ENCODE measurements around the gene PLAAT5. TPM values are rescaled to one million over a fixed set of nuclear protein-coding genes. Genes with fewer than 3 reads are reported as not detected.

The PLAAT5 gene
- total and polyA plus RNA-seq, 2 donors (not counting 3 experiments of a cell fraction or from before 2014, with no cell fraction given), result not detected

GRCh38 chr11:63511048-63511748 lies 20.2 kb upstream of the PLAAT5 start:
- no peaks in the 10 kb centered on the region for H3K4me1 ChIP-seq (ENCODE audit: control insufficient read depth, extremely low read depth, insufficient read depth, low read length)
- ChIA-PET CTCF (interaction anchor here (1.2 kb wide), 1 partner anchor 32 kb away, joined by 3 read pairs; no protein-coding TSS in a partner anchor), POLR2A (no interaction called here)
- H3K4me2 ChIP-seq (ENCODE audit: insufficient read depth, low read length), result no peak overlapping the region
- H3K27ac ChIP-seq (ENCODE audit: insufficient read depth, low read depth, low read length), result no peak overlapping the region
- no peak for TF ChIP-seq EZH2 (IDR thresholded peaks at IDR 0.05; ENCODE audit: borderline replicate concordance, low read depth, low read length, severe bottlenecking)
- no peak for TF ChIP-seq MYC (IDR thresholded peaks at IDR 0.05; ENCODE audit: low read depth, low read length)
- TF ChIP-seq POLR2A (IDR thresholded peaks at IDR 0.05; ENCODE audit: low read depth, low read length), result no peak
- no peak for TF ChIP-seq CTCF (IDR thresholded peaks at IDR 0.05; ENCODE audit: extremely low read depth in 1 of 2, insufficient read depth in 1 of 2, low read depth in 1 of 2, low read length in 2 of 2)
- no peak for TF ChIP-seq FOS (IDR thresholded peaks at IDR 0.05; ENCODE audit: borderline replicate concordance, insufficient read depth, low read length)
- no peak for TF ChIP-seq JUN (IDR thresholded peaks at IDR 0.05; ENCODE audit: borderline replicate concordance, insufficient read depth, insufficient read length, low read depth)
- TF ChIP-seq, protein P1, sequence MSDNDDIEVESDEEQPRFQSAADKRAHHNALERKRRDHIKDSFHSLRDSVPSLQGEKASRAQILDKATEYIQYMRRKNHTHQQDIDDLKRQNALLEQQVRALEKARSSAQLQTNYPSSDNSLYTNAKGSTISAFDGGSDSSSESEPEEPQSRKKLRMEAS (IDR thresholded peaks at IDR 0.05; ENCODE audit: insufficient read depth, insufficient read length), result no peak
- TF ChIP-seq POLR2AphosphoS5 (IDR thresholded peaks at IDR 0.05; ENCODE audit: insufficient read depth, low read depth, low read length), result no peak
- TF ChIP-seq GATA2 (IDR thresholded peaks at IDR 0.05; ENCODE audit: insufficient read depth, insufficient read length, low read depth, low read length), result no peak
- no peaks in the 10 kb centered on the region for H3K79me2 ChIP-seq (ENCODE audit: control insufficient read depth, insufficient read depth, low read length)
- intact Hi-C loops (cut with micrococcal nuclease) (no loop called here), dilution Hi-C loops (cut with MboI; ENCODE audit: extremely low pct_ligation_motif_present, low sequenced_read_pairs) (no loop called here)
- no peaks in the 10 kb centered on the region for H4K20me1 ChIP-seq (replicated peaks; ENCODE audit: control insufficient read depth, extremely low read depth, insufficient read depth, low read length)
- no peaks in the 10 kb centered on the region for H3K9me1 ChIP-seq (replicated peaks; ENCODE audit: control insufficient read depth, extremely low read depth, insufficient read depth, low read length)
- no peak overlapping the region for H3K4me3 ChIP-seq (replicated peaks in 1 of 3; ENCODE audit: insufficient read depth in 1 of 3, low read depth in 1 of 3, low read length in 3 of 3)
- H3K9me3 ChIP-seq (replicated peaks; ENCODE audit: control insufficient read depth, insufficient read depth, low read length), result no peaks in the 10 kb centered on the region
- no peak overlapping the region for H3K9ac ChIP-seq (replicated peaks; ENCODE audit: extremely low read depth, insufficient read depth, low read length)
- peaks cover 0 to 3% of the 10 kb centered on the region in 2 experiments for H3K27me3 ChIP-seq (ENCODE audit: control insufficient read depth in 2 of 2, insufficient read depth in 2 of 2, low read length in 2 of 2)
- no TSS peak for BruUV-seq (replicated peaks)
- no peaks in the 10 kb centered on the region for H3K36me3 ChIP-seq (ENCODE audit: control insufficient read depth in 2 of 2, extremely low read depth in 1 of 2, insufficient read depth in 2 of 2, low read length in 2 of 2)
- DNase-seq (ENCODE audit: low read depth, low spot score), result no peak
- no peak for FAIRE-seq
- no peak overlapping the region for H2AFZ ChIP-seq (ENCODE audit: low read depth, low read length)
